Fibroblast of pulmonary artery (primary cell): ENCODE data around the gene IQCC.

Experiments used
- DNase-seq: peaks from one replicate; pipeline ENCODE4 v3.0.0-alpha.2; 2010; ENCODE audit warnings: low read depth
- H3K4me3 ChIP-seq: replicated peaks from 2 replicates; pipeline ENCODE4 v1.5.1; 2011; ENCODE audit warnings: low read depth, mild to moderate bottlenecking, control low read depth, low read length, moderate library complexity
- TF ChIP-seq, protein P1 (sequence below): IDR thresholded peaks from 2 replicates; pipeline ENCODE4 v1.5.1; 2011; ENCODE audit warnings: mild to moderate bottlenecking, control low read depth, low read length, inconsistent platforms; ENCODE audit errors: missing control alignments

The IQCC gene

DNA sequence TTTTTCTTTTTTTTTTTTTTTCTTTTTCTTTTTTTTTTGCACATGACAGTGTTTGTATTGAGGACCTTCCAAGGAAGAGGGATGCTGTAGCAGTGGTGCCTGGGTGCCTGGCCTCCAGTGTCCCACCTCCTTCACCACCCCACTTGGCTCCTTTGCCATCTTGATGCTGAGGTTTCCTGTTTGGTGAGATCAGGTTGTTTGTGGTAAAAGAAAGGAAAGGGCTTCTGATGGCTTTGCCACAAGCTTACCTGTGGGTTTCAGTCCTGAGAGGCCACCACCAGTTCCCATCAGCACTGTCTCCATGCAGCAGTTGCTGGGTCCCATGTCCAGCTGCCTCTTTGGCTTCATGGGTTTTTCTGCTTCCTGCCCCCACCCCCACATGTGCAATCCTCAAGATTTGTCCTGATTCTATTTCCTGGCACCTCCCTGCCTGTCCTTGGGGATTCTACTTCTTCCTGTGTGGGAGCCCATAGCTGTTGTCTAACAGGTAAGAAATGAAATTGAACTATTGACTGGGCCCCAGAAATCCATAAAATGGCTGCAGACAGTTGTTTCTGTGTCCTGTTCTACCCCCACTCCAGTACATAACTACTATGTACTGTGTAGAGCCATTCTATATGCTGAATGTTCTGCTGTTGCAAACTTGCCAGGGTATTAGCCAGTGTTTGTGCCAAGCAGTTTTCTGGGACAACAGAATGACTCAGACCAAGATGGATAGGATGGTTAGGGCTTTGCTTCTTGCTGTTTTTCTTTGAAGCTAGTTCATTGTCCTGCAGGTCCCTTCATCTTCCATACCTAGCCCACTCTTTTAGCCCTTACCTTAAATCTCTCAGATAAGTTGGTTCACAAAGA is 9.3 kb upstream of the IQCC start:
- H3K4me3 ChIP-seq: no peak overlapping the region
- DNase-seq: peak; percentile 36
- TF ChIP-seq, protein P1, sequence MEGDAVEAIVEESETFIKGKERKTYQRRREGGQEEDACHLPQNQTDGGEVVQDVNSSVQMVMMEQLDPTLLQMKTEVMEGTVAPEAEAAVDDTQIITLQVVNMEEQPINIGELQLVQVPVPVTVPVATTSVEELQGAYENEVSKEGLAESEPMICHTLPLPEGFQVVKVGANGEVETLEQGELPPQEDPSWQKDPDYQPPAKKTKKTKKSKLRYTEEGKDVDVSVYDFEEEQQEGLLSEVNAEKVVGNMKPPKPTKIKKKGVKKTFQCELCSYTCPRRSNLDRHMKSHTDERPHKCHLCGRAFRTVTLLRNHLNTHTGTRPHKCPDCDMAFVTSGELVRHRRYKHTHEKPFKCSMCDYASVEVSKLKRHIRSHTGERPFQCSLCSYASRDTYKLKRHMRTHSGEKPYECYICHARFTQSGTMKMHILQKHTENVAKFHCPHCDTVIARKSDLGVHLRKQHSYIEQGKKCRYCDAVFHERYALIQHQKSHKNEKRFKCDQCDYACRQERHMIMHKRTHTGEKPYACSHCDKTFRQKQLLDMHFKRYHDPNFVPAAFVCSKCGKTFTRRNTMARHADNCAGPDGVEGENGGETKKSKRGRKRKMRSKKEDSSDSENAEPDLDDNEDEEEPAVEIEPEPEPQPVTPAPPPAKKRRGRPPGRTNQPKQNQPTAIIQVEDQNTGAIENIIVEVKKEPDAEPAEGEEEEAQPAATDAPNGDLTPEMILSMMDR: no peak

DNA sequence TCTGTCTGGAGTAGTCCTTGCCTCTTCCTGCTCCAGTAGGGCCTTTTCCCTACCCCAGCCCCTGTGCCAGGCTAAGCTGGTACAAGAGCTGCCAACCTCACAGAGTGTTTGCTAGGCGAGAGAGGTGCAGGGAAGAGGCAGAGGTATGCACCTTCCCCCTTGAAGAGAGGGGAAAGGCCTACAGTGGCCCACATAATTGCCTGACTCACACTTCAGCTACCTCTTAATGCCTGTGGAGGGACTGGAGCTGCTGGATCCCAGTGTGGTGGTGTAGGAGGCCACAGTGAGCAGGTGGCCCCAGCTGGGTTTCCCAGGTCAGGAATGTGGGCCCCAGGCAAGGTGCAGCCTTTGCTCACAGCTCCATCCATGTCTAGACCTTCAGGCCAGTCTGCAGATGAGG is 8.4 kb upstream of the IQCC start:
- H3K4me3 ChIP-seq: no peak overlapping the region
- TF ChIP-seq, protein P1: no peak
- no peak for DNase-seq

- no peak overlapping the region for H3K4me3 ChIP-seq
- DNase-seq: no peak
- TF ChIP-seq, protein P1: no peak
These were observed 7.6 kb upstream of the IQCC start for GRCh38 chr1:32197837-32198236.

DNA sequence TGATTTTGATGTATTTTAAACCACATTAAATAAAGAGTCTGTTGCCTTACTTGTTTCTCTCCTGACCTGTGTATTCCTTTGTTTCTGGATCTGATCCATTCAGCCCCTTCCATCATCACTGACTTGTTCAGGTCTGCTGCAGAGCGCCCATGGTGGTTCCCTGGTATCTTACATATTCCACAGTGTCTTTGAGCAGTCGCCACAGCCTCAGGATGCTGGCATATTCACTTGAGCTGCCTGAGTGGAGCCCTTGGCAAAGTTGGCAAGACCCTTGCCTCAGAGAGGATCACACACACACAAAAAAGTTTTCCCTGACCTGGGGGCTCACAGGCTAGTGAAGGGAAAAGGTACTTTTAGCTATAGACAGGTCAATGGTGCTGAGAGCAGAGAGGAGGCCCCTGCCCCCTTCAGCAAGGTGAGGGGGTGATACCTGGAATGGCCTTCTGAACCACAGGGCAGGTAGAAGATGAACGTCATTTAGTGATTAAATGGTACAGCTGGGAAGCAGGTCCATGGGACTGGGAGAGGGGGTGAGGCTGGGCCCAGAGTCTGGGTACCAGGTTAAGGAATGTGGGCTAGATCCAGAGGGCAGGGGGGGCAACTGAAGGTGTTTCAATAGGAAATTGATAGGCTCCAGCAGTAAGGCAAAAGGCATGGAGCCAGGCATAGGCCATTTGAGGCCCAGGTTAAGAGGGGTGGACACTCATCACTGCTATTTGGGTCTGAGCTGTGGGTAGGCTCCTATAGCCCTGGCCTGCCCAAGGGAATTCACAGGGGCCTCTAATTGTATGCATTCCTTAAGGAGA is 7.0 kb upstream of the IQCC start:
- no peak for DNase-seq
- H3K4me3 ChIP-seq: no peak overlapping the region
- TF ChIP-seq, protein P1: no peak

DNA sequence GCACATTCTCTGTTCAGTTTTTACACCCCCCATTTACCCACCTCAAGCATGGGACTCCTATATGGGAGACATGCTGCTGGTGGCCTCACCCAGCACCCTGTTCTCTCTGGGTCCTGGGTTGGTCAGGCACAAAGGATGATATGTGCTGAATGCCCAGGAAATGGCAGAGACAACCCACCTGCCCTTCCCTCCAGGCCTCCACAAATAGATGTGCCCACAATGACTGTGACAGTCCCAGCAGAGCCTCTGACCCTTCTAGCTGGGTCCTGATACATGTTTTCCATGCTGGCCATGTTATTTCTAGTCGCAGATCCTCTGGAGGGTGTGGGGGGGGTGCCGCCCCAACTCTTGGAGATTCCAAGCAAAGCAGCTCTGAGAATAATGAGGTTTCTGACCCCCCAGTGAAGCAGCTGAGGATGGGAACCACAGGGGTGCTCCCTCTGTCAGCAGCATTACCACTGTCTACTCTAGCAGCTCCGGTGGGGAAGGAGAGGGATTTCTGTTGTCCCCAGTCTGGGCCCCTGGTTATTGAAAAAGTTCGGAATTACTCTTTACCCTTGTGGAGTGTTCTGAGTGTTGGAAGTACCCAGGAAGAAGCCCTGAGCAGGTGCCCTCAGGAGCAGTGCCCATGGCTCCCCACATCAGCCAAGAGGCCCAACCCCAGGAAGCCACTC is 6.3 kb upstream of the IQCC start:
- TF ChIP-seq, protein P1: no peak
- no peak for DNase-seq
- no peak overlapping the region for H3K4me3 ChIP-seq

DNA sequence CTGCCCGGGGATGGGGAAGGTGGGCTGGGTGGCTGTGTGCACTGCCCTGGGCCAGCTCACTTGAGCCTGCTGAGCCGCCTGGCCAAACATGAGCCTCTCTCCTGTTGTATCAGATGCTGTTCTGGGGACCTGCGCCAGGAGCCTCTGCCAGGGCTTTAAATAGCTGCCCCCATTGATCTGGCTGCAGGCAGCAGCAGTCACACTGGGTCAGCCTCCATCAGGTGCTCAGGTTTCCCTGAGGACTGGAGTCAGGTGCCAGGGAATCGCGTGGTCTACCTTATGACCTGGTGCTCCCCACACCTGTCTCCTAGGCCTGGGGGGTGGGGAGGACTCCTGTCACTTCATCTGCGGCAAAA is 5.8 kb upstream of the IQCC start:
- TF ChIP-seq, protein P1: no peak
- no peak for DNase-seq
- no peak overlapping the region for H3K4me3 ChIP-seq
